Measurements from ENCODE around the gene FCER2. TPM values are rescaled to one million over a fixed set of nuclear protein-coding genes. Genes with fewer than 3 reads are reported as not detected.

Gene FCER2
- total RNA-seq, 4 donors from 2014 or later: not detected

- no peaks in the 10 kb centered on the region for H3K36me3 ChIP-seq
- H3K4me3 ChIP-seq: no peak overlapping the region
- no peaks in the 10 kb centered on the region for H3K4me1 ChIP-seq
- DNase-seq: no peak
- intact Hi-C loops (cut with DNase I): no loop called here
- TF ChIP-seq CTCF (IDR thresholded peaks at IDR 0.05) (no peak), POLR2A (IDR thresholded peaks at IDR 0.05) (no peak)
- H3K27me3 ChIP-seq: peaks cover 0 to 58% (median 0%) of the 10 kb centered on the region in 4 donors
- H3K27ac ChIP-seq: no peak overlapping the region
- no peaks in the 10 kb centered on the region for H3K9me3 ChIP-seq
- WGBS, 2 donors: 45 to 52% methylated on average over 7 of the region's 7 CpGs
Measured at GRCh38 chr19:7738023-7738422, 36.1 kb upstream of the FCER2 start.

- Histone ChIP-seq H3K36me3 (no peaks in the 10 kb centered on the region), H3K4me3 (no peak overlapping the region)
- intact Hi-C loops (cut with DNase I): no loop called here
Measured at GRCh38 chr19:7737215-7737614, 35.3 kb upstream of the FCER2 start.

GRCh38 chr19:7736148-7736547, 34.2 kb upstream of the FCER2 start:
- Histone ChIP-seq H3K27me3 (peaks cover 0 to 62% (median under 1%) of the 10 kb centered on the region in 4 donors), H3K4me1 (no peaks in the 10 kb centered on the region), H3K27ac (no peak overlapping the region), H3K9me3 (no peaks in the 10 kb centered on the region), H3K36me3 (no peaks in the 10 kb centered on the region), H3K4me3 (no peak overlapping the region)
- no peak for DNase-seq
- WGBS, 2 donors: 23 to 73% methylated on average over 1 of the region's 1 CpG
- no peak for TF ChIP-seq POLR2A (IDR thresholded peaks at IDR 0.05)
- no peak for TF ChIP-seq CTCF (IDR thresholded peaks at IDR 0.05)
- intact Hi-C loops (cut with DNase I): no loop called here

More at GRCh38 chr19:7737215-7737614, 35.3 kb upstream of the FCER2 start:
- no peak for TF ChIP-seq CTCF (IDR thresholded peaks at IDR 0.05)
- no peak for TF ChIP-seq POLR2A (IDR thresholded peaks at IDR 0.05)
- Histone ChIP-seq H3K27me3 (peaks cover 0 to 61% (median 0%) of the 10 kb centered on the region in 4 donors), H3K9me3 (no peaks in the 10 kb centered on the region), H3K4me1 (no peaks in the 10 kb centered on the region), H3K27ac (no peak overlapping the region)
- DNase-seq: no peak
- WGBS, 2 donors: 67 to 80% methylated on average over 11 of the region's 11 CpGs

GRCh38 chr19:7734220-7735203, 32.6 kb upstream of the FCER2 start:
- intact Hi-C loops (cut with DNase I): no loop called here
- 41 to 54% methylated on average over 12 of the region's 12 CpGs for WGBS, 2 donors
- H3K4me1 ChIP-seq: peaks cover 0 to 8% (median 0%) of the 10 kb centered on the region in 3 donors
- peaks cover 5 to 68% (median 10%) of the 10 kb centered on the region in 4 donors for H3K27me3 ChIP-seq
- no peak for DNase-seq
- no peak overlapping the region for H3K4me3 ChIP-seq
- H3K36me3 ChIP-seq: no peaks in the 10 kb centered on the region
- TF ChIP-seq CTCF (IDR thresholded peaks at IDR 0.05) (no peak), POLR2A (IDR thresholded peaks at IDR 0.05) (no peak)
- H3K9me3 ChIP-seq: no peaks in the 10 kb centered on the region
- peak overlapping the region in 1 of 4 donors; percentile 34 for H3K27ac ChIP-seq

- peaks cover 5 to 71% (median 12%) of the 10 kb centered on the region in 4 donors for H3K27me3 ChIP-seq
Measured at GRCh38 chr19:7733376-7733775, 31.4 kb upstream of the FCER2 start.

More at GRCh38 chr19:7733376-7733775, 31.4 kb upstream of the FCER2 start:
- Histone ChIP-seq H3K4me1 (peaks cover 0 to 8% (median 3%) of the 10 kb centered on the region in 3 donors), H3K36me3 (no peaks in the 10 kb centered on the region), H3K4me3 (no peak overlapping the region), H3K27ac (no peak overlapping the region), H3K9me3 (no peaks in the 10 kb centered on the region)
- DNase-seq: no peak
- WGBS, 2 donors: 68 to 78% methylated on average over 6 of the region's 6 CpGs
- intact Hi-C loops (cut with DNase I): no loop called here
- TF ChIP-seq POLR2A (IDR thresholded peaks at IDR 0.05) (no peak), CTCF (IDR thresholded peaks at IDR 0.05) (no peak)

All from esophagus squamous epithelium (tissue), 5 donors.